ENCODE measurements around the gene ST14.

DNA sequence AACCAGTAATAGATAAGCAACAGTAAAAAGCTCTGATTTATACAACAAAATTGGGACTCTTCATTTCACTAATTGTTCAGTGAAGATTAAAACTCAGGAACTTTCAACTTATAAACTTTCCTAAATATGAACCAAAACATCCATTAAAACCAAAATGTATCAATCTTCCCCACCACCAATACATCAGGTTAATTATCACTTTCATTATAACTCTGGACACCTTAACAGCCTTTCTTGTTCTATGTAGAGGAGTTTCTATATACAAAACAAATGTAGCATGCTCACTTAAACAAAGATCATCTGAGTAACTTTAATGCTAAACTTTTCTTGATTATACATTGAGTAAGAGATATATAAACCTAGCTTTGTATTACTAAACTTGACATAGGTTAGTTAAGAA, 74.7 kb downstream of the ST14 start:
- TF ChIP-seq, protein P1, sequence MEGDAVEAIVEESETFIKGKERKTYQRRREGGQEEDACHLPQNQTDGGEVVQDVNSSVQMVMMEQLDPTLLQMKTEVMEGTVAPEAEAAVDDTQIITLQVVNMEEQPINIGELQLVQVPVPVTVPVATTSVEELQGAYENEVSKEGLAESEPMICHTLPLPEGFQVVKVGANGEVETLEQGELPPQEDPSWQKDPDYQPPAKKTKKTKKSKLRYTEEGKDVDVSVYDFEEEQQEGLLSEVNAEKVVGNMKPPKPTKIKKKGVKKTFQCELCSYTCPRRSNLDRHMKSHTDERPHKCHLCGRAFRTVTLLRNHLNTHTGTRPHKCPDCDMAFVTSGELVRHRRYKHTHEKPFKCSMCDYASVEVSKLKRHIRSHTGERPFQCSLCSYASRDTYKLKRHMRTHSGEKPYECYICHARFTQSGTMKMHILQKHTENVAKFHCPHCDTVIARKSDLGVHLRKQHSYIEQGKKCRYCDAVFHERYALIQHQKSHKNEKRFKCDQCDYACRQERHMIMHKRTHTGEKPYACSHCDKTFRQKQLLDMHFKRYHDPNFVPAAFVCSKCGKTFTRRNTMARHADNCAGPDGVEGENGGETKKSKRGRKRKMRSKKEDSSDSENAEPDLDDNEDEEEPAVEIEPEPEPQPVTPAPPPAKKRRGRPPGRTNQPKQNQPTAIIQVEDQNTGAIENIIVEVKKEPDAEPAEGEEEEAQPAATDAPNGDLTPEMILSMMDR (tag by site-specific recombination; IDR thresholded peaks at IDR 0.05) = no peak
- no peak for TF ChIP-seq ZNF423 (tag by site-specific recombination; IDR thresholded peaks at IDR 0.05)
- no peak for TF ChIP-seq BCL11A (tag by site-specific recombination; IDR thresholded peaks at IDR 0.05; ENCODE audit: low read depth)
- no peak for TF ChIP-seq ZNF335 (tag by site-specific recombination; conservative IDR thresholded peaks at IDR 0.05)
- no peak for TF ChIP-seq TRIM28 (IDR thresholded peaks at IDR 0.05; ENCODE audit: borderline replicate concordance, low read length)
